Fibroblast of lung (primary cell): ENCODE data around the gene FOXL1. TPM values are rescaled to one million over a fixed set of nuclear protein-coding genes. Genes with fewer than 3 reads are reported as not detected.

Experiments
- DNase-seq, 2 donors: peaks; one replicate each; pipeline versions ENCODE4 v3.0.0 to v3.0.0-alpha.2; 2010; ENCODE audit warnings: low read depth in 2 of 2
- H2AFZ ChIP-seq: 2 replicates; pipeline ENCODE4 v1.5.1; 2012; ENCODE audit warnings: low read length, control low read depth, inconsistent platforms
- H3K27ac ChIP-seq: 2 replicates; pipeline ENCODE4 v1.5.1; 2011; ENCODE audit warnings: low read length, control low read depth; ENCODE audit not compliant: insufficient read depth
- H3K27me3 ChIP-seq: 2 replicates; pipeline ENCODE4 v1.5.1; 2011; ENCODE audit warnings: mild to moderate bottlenecking, low read length; ENCODE audit not compliant: control insufficient read depth, insufficient read depth
- H3K36me3 ChIP-seq: 2 replicates; pipeline ENCODE4 v1.5.1; 2011; ENCODE audit warnings: low read length; ENCODE audit not compliant: control insufficient read depth, insufficient read depth
- H3K4me1 ChIP-seq: 2 replicates; pipeline ENCODE4 v1.5.1; 2011; ENCODE audit warnings: low read length; ENCODE audit not compliant: control insufficient read depth, insufficient read depth; ENCODE audit errors: extremely low read depth
- H3K4me2 ChIP-seq: 2 replicates; pipeline ENCODE4 v1.5.1; 2011; ENCODE audit warnings: low read length, control low read depth; ENCODE audit not compliant: insufficient read depth; ENCODE audit errors: extremely low read depth
- H3K4me3 ChIP-seq, 4 experiments: fragments of 200-600 bp in 1 of 4; sonication (generic) in 1 of 4; replicated peaks in 1 of 4; 2 replicates each; pipeline ENCODE4 v1.5.1; 2011 to 2016; ENCODE audit warnings: low read length in 4 of 4, low read depth in 3 of 4, mild to moderate bottlenecking in 3 of 4, control low read depth in 2 of 4, inconsistent platforms in 1 of 4, mixed read lengths in 1 of 4; ENCODE audit not compliant: insufficient read depth in 1 of 4; ENCODE audit errors: control extremely low read depth in 1 of 4
- H3K79me2 ChIP-seq: 2 replicates; pipeline ENCODE4 v1.5.1; 2012; ENCODE audit warnings: mild to moderate bottlenecking, low read length, inconsistent platforms; ENCODE audit not compliant: control insufficient read depth, insufficient read depth
- H3K9ac ChIP-seq: 2 replicates; pipeline ENCODE4 v1.5.1; 2011; ENCODE audit warnings: mild to moderate bottlenecking, low read length, control low read depth; ENCODE audit not compliant: insufficient read depth
- H3K9me3 ChIP-seq: 2 replicates; pipeline ENCODE4 v1.5.1; 2012; ENCODE audit warnings: low read depth, low read length; ENCODE audit not compliant: control insufficient read depth, insufficient read depth
- H4K20me1 ChIP-seq: 2 replicates; pipeline ENCODE4 v1.5.1; 2011; ENCODE audit warnings: low read length; ENCODE audit not compliant: control insufficient read depth, insufficient read depth; ENCODE audit errors: extremely low read depth
- CTCF ChIP-seq, 2 donors: IDR thresholded peaks in 1 of 2; conservative IDR thresholded peaks in 1 of 2; 1 replicate in 1 of 2; 2 replicates in 1 of 2; pipeline ENCODE4 v1.5.1; 2011 to 2012; ENCODE audit warnings: low read length in 2 of 2, control low read depth in 1 of 2, inconsistent platforms in 1 of 2, low read depth in 1 of 2, mild to moderate bottlenecking in 1 of 2
- EZH2 ChIP-seq: IDR thresholded peaks from 2 replicates; pipeline ENCODE4 v1.5.1; 2012; ENCODE audit warnings: low read length, control low read depth, mild to moderate bottlenecking; ENCODE audit errors: missing control alignments
- polyA plus RNA-seq, 2 donors: library from polyadenylated mRNA; depleted of rRNA in 1 of 2; stranded (reverse) in 1 of 2; unstranded in 1 of 2; fragments of >200 nt; gene quantifications; 2 replicates each; pipeline ENCODE4 v1.2.1, GENCODE V29; 2011 to 2012; ENCODE audit warnings: missing spikeins in 1 of 2
- total RNA-seq: library from RNA; depleted of rRNA; stranded (reverse); fragments of >200 nt; gene quantifications from 2 replicates; pipeline ENCODE4 v1.2.1, GENCODE V29; 2014

FOXL1 gene
- total and polyA plus RNA-seq, 2 donors (not counting 1 experiment from before 2014, with no cell fraction given): 5.9 to 27.4 TPM

- H3K27me3 ChIP-seq: no peaks in the 10 kb centered on the region
- no peak overlapping the region for H2AFZ ChIP-seq
- peak overlapping the region; percentile 13 for H3K27ac ChIP-seq
- no peak overlapping the region for H3K4me2 ChIP-seq
- H3K4me1 ChIP-seq: peaks cover 32% of the 10 kb centered on the region
- no peaks in the 10 kb centered on the region for H4K20me1 ChIP-seq
- peak in 1 of 2 donors; percentile 34 for DNase-seq
- no peak overlapping the region for H3K9ac ChIP-seq
- H3K9me3 ChIP-seq: no peaks in the 10 kb centered on the region
- H3K4me3 ChIP-seq: no peak overlapping the region
- H3K36me3 ChIP-seq: no peaks in the 10 kb centered on the region
- TF ChIP-seq CTCF (conservative IDR thresholded peaks at IDR 0.05 in 1 of 2, IDR thresholded peaks at IDR 0.05 in 1 of 2; ENCODE audit: low read depth in 1 of 2, low read length in 2 of 2) (peak in 1 of 2 donors; percentile 20), EZH2 (no peak)
- H3K79me2 ChIP-seq: no peaks in the 10 kb centered on the region
These were observed 30.0 kb downstream of the FOXL1 start for GRCh38 chr16:86608301-86608747.

- H3K4me1 ChIP-seq: peaks cover 32% of the 10 kb centered on the region
- no peaks in the 10 kb centered on the region for H3K9me3 ChIP-seq
- no peaks in the 10 kb centered on the region for H4K20me1 ChIP-seq
- no peaks in the 10 kb centered on the region for H3K27me3 ChIP-seq
- no peaks in the 10 kb centered on the region for H3K36me3 ChIP-seq
- H3K9ac ChIP-seq: no peak overlapping the region
- TF ChIP-seq CTCF (conservative IDR thresholded peaks at IDR 0.05 in 1 of 2, IDR thresholded peaks at IDR 0.05 in 1 of 2; ENCODE audit: low read depth in 1 of 2, low read length in 2 of 2) (no peak), EZH2 (no peak)
- no peak overlapping the region for H2AFZ ChIP-seq
- H3K4me3 ChIP-seq: no peak overlapping the region
- H3K4me2 ChIP-seq: peak overlapping the region; percentile 41
- no peaks in the 10 kb centered on the region for H3K79me2 ChIP-seq
- DNase-seq: peak; percentile 64 to 98
- H3K27ac ChIP-seq: peak overlapping the region; percentile 63
These were observed 30.8 kb downstream of the FOXL1 start for GRCh38 chr16:86609115-86609514.

GRCh38 chr16:86609661-86610060 lies 31.3 kb downstream of the FOXL1 start:
- H3K27ac ChIP-seq: peak overlapping the region; percentile 63
- H3K4me3 ChIP-seq: no peak overlapping the region
- no peaks in the 10 kb centered on the region for H3K79me2 ChIP-seq
- H2AFZ ChIP-seq: no peak overlapping the region
- DNase-seq: no peak
- no peaks in the 10 kb centered on the region for H3K9me3 ChIP-seq
- no peaks in the 10 kb centered on the region for H3K36me3 ChIP-seq
- peaks cover 32% of the 10 kb centered on the region for H3K4me1 ChIP-seq
- peak overlapping the region; percentile 41 for H3K4me2 ChIP-seq
- H4K20me1 ChIP-seq: no peaks in the 10 kb centered on the region
- no peaks in the 10 kb centered on the region for H3K27me3 ChIP-seq
- TF ChIP-seq EZH2 (no peak), CTCF (conservative IDR thresholded peaks at IDR 0.05 in 1 of 2, IDR thresholded peaks at IDR 0.05 in 1 of 2; ENCODE audit: low read depth in 1 of 2, low read length in 2 of 2) (no peak)
- peak overlapping the region; percentile 1 for H3K9ac ChIP-seq
